CD4-positive, CD25-positive, alpha-beta regulatory T cell (primary cell): ENCODE results near the gene LGI4. TPM values are rescaled to one million over a fixed set of nuclear protein-coding genes. Genes with fewer than 3 reads are reported as not detected.

Experiments
- ATAC-seq, 2 donors: fragments of 150-1000 bp; cut with Tn5 transposase; one replicate each; pipeline ENCODE4 v1.10.0; 2021; ENCODE audit warnings: low read depth in 2 of 2, moderate number of reproducible peaks in 2 of 2, moderate library complexity in 1 of 2
- DNase-seq, 3 donors: peaks; one replicate each; pipeline versions ENCODE4 v3.0.0 to v3.0.0-alpha.2; 2012 to 2022; ENCODE audit warnings: mixed read lengths in 1 of 3
- H3K27ac ChIP-seq: one replicate; pipeline ENCODE4 v1.7.0; 2013; ENCODE audit warnings: mild to moderate bottlenecking, low read length; ENCODE audit not compliant: insufficient read depth, poor library complexity, severe bottlenecking
- H3K27me3 ChIP-seq: one replicate; pipeline ENCODE4 v1.7.0; 2013; ENCODE audit warnings: low read length; ENCODE audit not compliant: control insufficient read depth, insufficient read depth
- H3K36me3 ChIP-seq: one replicate; pipeline ENCODE4 v1.7.0; 2013; ENCODE audit warnings: mild to moderate bottlenecking, low read length, moderate library complexity; ENCODE audit not compliant: control insufficient read depth, insufficient read depth
- H3K4me1 ChIP-seq: 2 replicates; pipeline ENCODE4 v1.7.0; 2013; ENCODE audit warnings: mild to moderate bottlenecking, low read length; ENCODE audit not compliant: insufficient read depth, control insufficient read depth, poor library complexity, severe bottlenecking
- H3K4me3 ChIP-seq: one replicate; pipeline ENCODE4 v1.7.0; 2013; ENCODE audit warnings: low read depth, mild to moderate bottlenecking, low read length, moderate library complexity
- H3K9me3 ChIP-seq, 2 experiments: 1 replicate in 1 of 2; 2 replicates in 1 of 2; pipeline ENCODE4 v1.7.0; 2013; ENCODE audit warnings: low read length in 2 of 2, mild to moderate bottlenecking in 1 of 2, moderate library complexity in 1 of 2; ENCODE audit not compliant: control insufficient read depth in 2 of 2
- H3K27ac Mint-ChIP-seq, 3 donors: one replicate each; pipeline ENCODE4 v1.8.0; 2020 to 2022; ENCODE audit warnings: mild to moderate bottlenecking in 3 of 3, mixed read lengths in 3 of 3, moderate library complexity in 2 of 3
- H3K27me3 Mint-ChIP-seq: one replicate; pipeline ENCODE4 v1.8.0; 2022; ENCODE audit warnings: mild to moderate bottlenecking, mixed read lengths
- H3K36me3 Mint-ChIP-seq: one replicate; pipeline ENCODE4 v1.8.0; 2020; ENCODE audit warnings: mixed read lengths
- H3K4me1 Mint-ChIP-seq, 4 donors: one replicate each; pipeline ENCODE4 v1.8.0; 2020 to 2022; ENCODE audit warnings: mixed read lengths in 4 of 4, mild to moderate bottlenecking in 1 of 4
- H3K4me3 Mint-ChIP-seq, 4 donors: one replicate each; pipeline ENCODE4 v1.8.0; 2020 to 2022; ENCODE audit warnings: mild to moderate bottlenecking in 4 of 4, mixed read lengths in 4 of 4, moderate library complexity in 3 of 4
- H3K9me3 Mint-ChIP-seq, 7 donors: one replicate each; pipeline ENCODE4 v1.8.0; 2020 to 2022; ENCODE audit warnings: mixed read lengths in 7 of 7, mild to moderate bottlenecking in 3 of 7, moderate library complexity in 2 of 7
- polyA plus RNA-seq, 4 donors: library from polyadenylated mRNA; unstranded; fragments of 300-500 nt; fragmentation: Illumina TruSeq; gene quantifications; one replicate each; pipeline ENCODE4 v1.2.3, GENCODE V29; 2021
- total RNA-seq: library from RNA; stranded (reverse); gene quantifications from one replicate; pipeline ENCODE4 v1.2.3, GENCODE V29; 2022

The LGI4 gene
- total and polyA plus RNA-seq, 5 donors from 2014 or later, result 0.64 TPM; not detected in 4

- H3K36me3 ChIP-seq, result peaks cover 81% of the 10 kb centered on the region
- Mint-ChIP-seq H3K27ac (peak overlapping the region; percentile 65 to 84 (median 78)), H3K27me3 (peaks cover 5% of the 10 kb centered on the region), H3K4me3 (peak overlapping the region in 2 of 4 donors; percentile 71 to 98), H3K9me3 (peaks cover 0 to 17% (median 7%) of the 10 kb centered on the region in 7 donors), H3K36me3 (peaks cover 82% of the 10 kb centered on the region), H3K4me1 (peaks cover 10 to 72% (median 49%) of the 10 kb centered on the region in 4 donors)
- DNase-seq (no peak), ATAC-seq (no peak)
- no peaks in the 10 kb centered on the region for H3K27me3 ChIP-seq
- no peak overlapping the region for H3K4me3 ChIP-seq
- peaks cover 34% of the 10 kb centered on the region for H3K4me1 ChIP-seq
- no peak overlapping the region for H3K27ac ChIP-seq
- H3K9me3 ChIP-seq, result peaks cover 3 to 16% of the 10 kb centered on the region in 2 experiments
Observed at GRCh38 chr19:35159606-35160005, 24.7 kb upstream of the LGI4 start.

GRCh38 chr19:35157431-35157830 lies 22.6 kb upstream of the LGI4 start:
- peaks cover 11 to 76% (median 47%) of the 10 kb centered on the region in 4 donors for H3K4me1 Mint-ChIP-seq
- H3K4me3 ChIP-seq, result no peak overlapping the region
- DNase-seq (no peak), ATAC-seq (no peak)
- H3K4me1 ChIP-seq, result peaks cover 45% of the 10 kb centered on the region
- H3K27me3 Mint-ChIP-seq, result peaks cover 6% of the 10 kb centered on the region
- H3K9me3 ChIP-seq, result peaks cover 0 to 6% of the 10 kb centered on the region in 2 experiments
- peak overlapping the region; percentile 45 for H3K27ac ChIP-seq
- peak overlapping the region; percentile 53 to 100 (median 90) for H3K4me3 Mint-ChIP-seq
- H3K36me3 ChIP-seq, result peaks cover 59% of the 10 kb centered on the region
- H3K9me3 Mint-ChIP-seq, result peaks cover 0 to 9% (median 5%) of the 10 kb centered on the region in 7 donors
- H3K27ac Mint-ChIP-seq, result peak overlapping the region in 2 of 3 donors; percentile 62
- H3K27me3 ChIP-seq, result no peaks in the 10 kb centered on the region
- H3K36me3 Mint-ChIP-seq, result peaks cover 60% of the 10 kb centered on the region

GRCh38 chr19:35156673-35157014 lies 21.8 kb upstream of the LGI4 start:
- peak overlapping the region; percentile 94 to 99 (median 98) for H3K27ac Mint-ChIP-seq
- H3K4me1 Mint-ChIP-seq, result peaks cover 14 to 74% (median 43%) of the 10 kb centered on the region in 4 donors
- Histone ChIP-seq H3K36me3 (peaks cover 51% of the 10 kb centered on the region), H3K4me3 (peak overlapping the region; percentile 81), H3K27me3 (no peaks in the 10 kb centered on the region), H3K9me3 (no peaks in the 10 kb centered on the region), H3K27ac (peak overlapping the region; percentile 83), H3K4me1 (peaks cover 45% of the 10 kb centered on the region)
- H3K4me3 Mint-ChIP-seq, result peak overlapping the region; percentile 98 to 100 (median 100)
- no peak for ATAC-seq
- peaks cover 52% of the 10 kb centered on the region for H3K36me3 Mint-ChIP-seq
- peaks cover 0 to 6% (median 2%) of the 10 kb centered on the region in 7 donors for H3K9me3 Mint-ChIP-seq
- peaks cover 6% of the 10 kb centered on the region for H3K27me3 Mint-ChIP-seq
- no peak for DNase-seq

- H3K36me3 ChIP-seq, result peaks cover 46% of the 10 kb centered on the region
- H3K4me3 ChIP-seq, result peak overlapping the region; percentile 81
- peaks cover 14 to 72% (median 41%) of the 10 kb centered on the region in 4 donors for H3K4me1 Mint-ChIP-seq
- ATAC-seq, result no peak
- H3K36me3 Mint-ChIP-seq, result peaks cover 47% of the 10 kb centered on the region
- H3K27me3 Mint-ChIP-seq, result peaks cover 6% of the 10 kb centered on the region
- no peak for DNase-seq
- no peaks in the 10 kb centered on the region for H3K9me3 ChIP-seq
- peak overlapping the region; percentile 83 for H3K27ac ChIP-seq
- H3K4me1 ChIP-seq, result peaks cover 45% of the 10 kb centered on the region
- H3K9me3 Mint-ChIP-seq, result peaks cover 0 to 6% (median 0%) of the 10 kb centered on the region in 7 donors
- no peaks in the 10 kb centered on the region for H3K27me3 ChIP-seq
- H3K27ac Mint-ChIP-seq, result peak overlapping the region; percentile 98 to 99 (median 99)
- peak overlapping the region; percentile 98 to 100 (median 100) for H3K4me3 Mint-ChIP-seq
Observed at GRCh38 chr19:35155981-35156672, 21.3 kb upstream of the LGI4 start.

- Mint-ChIP-seq H3K36me3 (peaks cover 40% of the 10 kb centered on the region), H3K4me1 (peaks cover 14 to 70% (median 38%) of the 10 kb centered on the region in 4 donors), H3K27me3 (peaks cover 6% of the 10 kb centered on the region), H3K27ac (peak overlapping the region; percentile 98 to 99 (median 99)), H3K4me3 (peak overlapping the region; percentile 98 to 100 (median 100)), H3K9me3 (peaks cover 0 to 4% (median 0%) of the 10 kb centered on the region in 7 donors)
- no peaks in the 10 kb centered on the region for H3K27me3 ChIP-seq
- no peaks in the 10 kb centered on the region for H3K9me3 ChIP-seq
- ATAC-seq (no peak), DNase-seq (peak in 2 of 3 donors; percentile 15 to 49)
- H3K36me3 ChIP-seq, result peaks cover 39% of the 10 kb centered on the region
- H3K27ac ChIP-seq, result peak overlapping the region; percentile 83
- H3K4me3 ChIP-seq, result peak overlapping the region; percentile 81
- peaks cover 45% of the 10 kb centered on the region for H3K4me1 ChIP-seq
Observed at GRCh38 chr19:35155441-35155840, 20.6 kb upstream of the LGI4 start.

- peaks cover 6% of the 10 kb centered on the region for H3K27me3 Mint-ChIP-seq
- DNase-seq (peak; percentile 57 to 73 (median 63)), ATAC-seq (peak; percentile 75 to 79)
- Histone ChIP-seq H3K36me3 (peaks cover 32% of the 10 kb centered on the region), H3K4me3 (peak within 1 kb of the TSS; percentile 81), H3K27me3 (no peaks in the 10 kb centered on the region), H3K4me1 (peaks cover 45% of the 10 kb centered on the region), H3K27ac (peak within 1 kb of the TSS; percentile 83), H3K9me3 (no peaks in the 10 kb centered on the region)
- H3K27ac Mint-ChIP-seq, result peak within 1 kb of the TSS; percentile 98 to 99 (median 99)
- peaks cover 37% of the 10 kb centered on the region for H3K36me3 Mint-ChIP-seq
- H3K4me3 Mint-ChIP-seq, result peak within 1 kb of the TSS; percentile 98 to 100 (median 100)
- H3K4me1 Mint-ChIP-seq, result peaks cover 14 to 68% (median 37%) of the 10 kb centered on the region in 4 donors
- H3K9me3 Mint-ChIP-seq, result peaks cover 0 to 3% (median 0%) of the 10 kb centered on the region in 7 donors
Observed at GRCh38 chr19:35154525-35155406, 19.9 kb upstream of the LGI4 start, which contains the start of gene FXYD5. FXYD5 (plus strand) TSS chr19:35154735; CDS start chr19:35155551, 816 bp downstream.
